DND-41 (cell line): ENCODE measurements around the gene ALDH5A1.

ENCODE experiments used
- CTCF ChIP-seq: IDR thresholded peaks from 2 replicates; pipeline ENCODE4 v1.5.1; 2012; ENCODE audit warnings: borderline replicate concordance, low read length, moderate library complexity, mild to moderate bottlenecking; ENCODE audit not compliant: poor library complexity, severe bottlenecking; ENCODE audit errors: extremely low read depth
- EZH2 ChIP-seq: IDR thresholded peaks from 3 replicates; pipeline ENCODE4 v1.6.1; 2012; ENCODE audit warnings: borderline replicate concordance, low read depth, mild to moderate bottlenecking, moderate library complexity, low read length, inconsistent platforms; ENCODE audit not compliant: severe bottlenecking

GRCh38 chr6:24545183-24545582, 50.4 kb downstream of the ALDH5A1 start:
- TF ChIP-seq CTCF: no peak
- no peak for TF ChIP-seq EZH2
